GM12874 (cell line): ENCODE measurements around the gene CDKN2AIPNL.

Source experiments
- CTCF ChIP-seq: IDR thresholded peaks from 2 replicates; pipeline ENCODE4 v1.5.1; 2011; ENCODE audit warnings: low read depth, mild to moderate bottlenecking, control low read depth, low read length, moderate library complexity; ENCODE audit not compliant: insufficient read depth

The CDKN2AIPNL gene

GRCh38 chr5:134411546-134412266 lies at the start of gene CDKN2AIPNL:
Gene CDKN2AIPNL, minus strand, starts transcription at chr5:134411881. Its CDS starts 27 bp downstream, at chr5:134411854.
- TF ChIP-seq CTCF = peak; percentile 86

GRCh38 chr5:134460551-134460950 lies 48.9 kb upstream of the CDKN2AIPNL start:
- TF ChIP-seq CTCF = no peak

- TF ChIP-seq CTCF = no peak
Measured at GRCh38 chr5:134459491-134459890, 47.8 kb upstream of the CDKN2AIPNL start.

GRCh38 chr5:134459010-134459403 lies 47.3 kb upstream of the CDKN2AIPNL start:
- TF ChIP-seq CTCF = no peak

- no peak for TF ChIP-seq CTCF
Measured at GRCh38 chr5:134458234-134459009, 46.7 kb upstream of the CDKN2AIPNL start.

- no peak for TF ChIP-seq CTCF
Measured at GRCh38 chr5:134457801-134458200, 46.1 kb upstream of the CDKN2AIPNL start.

GRCh38 chr5:134456825-134457224 lies 45.1 kb upstream of the CDKN2AIPNL start:
- TF ChIP-seq CTCF = no peak
